Spleen (tissue), 11 donors: ENCODE measurements around the gene AOX1. TPM values are rescaled to one million over a fixed set of nuclear protein-coding genes. Genes with fewer than 3 reads are reported as not detected.
"Not testable (repeated sequence)": the region's sequence is repeated elsewhere in the genome, so short reads cannot be mapped to it uniquely, and the experiment has no call there.

Source experiments
- DNase-seq: peaks from one replicate; pipeline ENCODE4 v3.0.0-alpha.2; 2020
- H3K27ac ChIP-seq, 8 donors: fragments of 200-600 bp; sonication (generic) in 7 of 8; 1 replicate in 4 of 8; 2 replicates in 4 of 8; pipeline versions ENCODE4 v1.5.0 to v1.8.0; 2016 to 2021; ENCODE audit warnings: inconsistent platforms in 4 of 8, mild to moderate bottlenecking in 4 of 8, moderate library complexity in 1 of 8
- H3K27me3 ChIP-seq, 7 donors: fragments of 200-600 bp; sonication (generic) in 6 of 7; replicated peaks in 1 of 7; 1 replicate in 4 of 7; 2 replicates in 3 of 7; pipeline versions ENCODE4 v1.5.0 to v1.8.0; 2016 to 2021; ENCODE audit warnings: inconsistent platforms in 3 of 7, mild to moderate bottlenecking in 1 of 7
- H3K36me3 ChIP-seq, 6 donors: fragments of 200-600 bp; sonication (generic) in 5 of 6; 1 replicate in 4 of 6; 2 replicates in 2 of 6; pipeline versions ENCODE4 v1.5.0 to v1.8.0; 2016 to 2021; ENCODE audit warnings: inconsistent platforms in 2 of 6
- H3K4me1 ChIP-seq, 6 donors: fragments of 200-600 bp; sonication (generic) in 5 of 6; 1 replicate in 3 of 6; 2 replicates in 3 of 6; pipeline versions ENCODE4 v1.5.0 to v1.8.0; 2016 to 2021; ENCODE audit warnings: inconsistent platforms in 3 of 6
- H3K4me3 ChIP-seq, 8 donors: fragments of 200-600 bp; sonication (generic) in 7 of 8; 1 replicate in 4 of 8; 2 replicates in 4 of 8; pipeline versions ENCODE4 v1.5.0 to v1.8.0; 2016 to 2021; ENCODE audit warnings: inconsistent platforms in 4 of 8, mild to moderate bottlenecking in 4 of 8, moderate library complexity in 2 of 8
- H3K9me3 ChIP-seq, 8 donors: fragments of 200-600 bp; sonication (generic) in 7 of 8; 1 replicate in 4 of 8; 2 replicates in 4 of 8; pipeline versions ENCODE4 v1.5.0 to v1.8.0; 2016 to 2021; ENCODE audit warnings: inconsistent platforms in 4 of 8
- POLR2A ChIP-seq, 3 donors: fragments of 450-650 bp; IDR thresholded peaks; one replicate each; pipeline ENCODE4 v1.5.1; 2017; ENCODE audit warnings: antibody characterized with exemption in 3 of 3, mild to moderate bottlenecking in 1 of 3
- POLR2AphosphoS5 ChIP-seq, 3 donors: sonication (generic); formaldehyde crosslinking; IDR thresholded peaks; one replicate each; pipeline ENCODE4 v1.5.1; 2017; ENCODE audit warnings: antibody characterized with exemption in 3 of 3
- WGBS, 5 donors: extraction: QIAGEN DNeasy Blood & Tissue Kit in 3 of 5; methylation state at CpG; one replicate each; pipeline versions ENCODE4 v1.1.5 to v1.1.7; 2013 to 2018; 5-methylcytosine and 5-hydroxymethylcytosine counted together
- intact Hi-C: fragments of 100-400 bp; cut with DNase I; formaldehyde crosslinking; loops from one replicate; pipeline ENCODE4 v1.15.0; 2023; ENCODE audit warnings: low total_unique reads
- polyA plus RNA-seq, 3 donors: library from polyadenylated mRNA; stranded (reverse); fragments of 200-250 nt; gene quantifications; one replicate each; pipeline ENCODE4 v1.2.1, GENCODE V29; 2013
- total RNA-seq, 7 donors: library from RNA; depleted of rRNA in 3 of 7; stranded (reverse); fragments of >200 nt in 3 of 7; fragmentation: NEBNext Ultra II Directional in 4 of 7; extraction: Animal tissue kit (Norgen Biotek cat#: 25700) in 4 of 7; gene quantifications; one replicate each; pipeline versions ENCODE4 v1.1.0 to v1.2.1, GENCODE V29; 2016 to 2021
- TF ChIP-seq, protein P1 (sequence below), 11 experiments: fragments of 200-600 bp in 7 of 11; fragments of 450-650 bp in 4 of 11; sonication (generic) in 4 of 11; IDR thresholded peaks in 8 of 11; conservative IDR thresholded peaks in 3 of 11; 1 replicate in 7 of 11; 2 replicates in 4 of 11; pipeline versions ENCODE4 v1.4.0 to v1.8.0; 2016 to 2021; ENCODE audit warnings: antibody characterized with exemption in 11 of 11, inconsistent platforms in 4 of 11, mild to moderate bottlenecking in 1 of 11
- donor health status: healthy with polysubstance abuse.
- donor health status: DM: no; HTN: no; CAD: no; lungs with moderate emphysema.
- donor health status: DM: no; HTN: no; CAD: no.
- donor health status: Bipolar disorder and iron deficiency.
- donor health status: healthy.
- donor health status: DM: no; HTN: no; CAD: no.
- donor health status: DM: yes; HTN: yes; CAD: no.

Gene AOX1
- total and polyA plus RNA-seq, 10 donors, result 1.3 to 14.6 (median 5.8) TPM

DNA sequence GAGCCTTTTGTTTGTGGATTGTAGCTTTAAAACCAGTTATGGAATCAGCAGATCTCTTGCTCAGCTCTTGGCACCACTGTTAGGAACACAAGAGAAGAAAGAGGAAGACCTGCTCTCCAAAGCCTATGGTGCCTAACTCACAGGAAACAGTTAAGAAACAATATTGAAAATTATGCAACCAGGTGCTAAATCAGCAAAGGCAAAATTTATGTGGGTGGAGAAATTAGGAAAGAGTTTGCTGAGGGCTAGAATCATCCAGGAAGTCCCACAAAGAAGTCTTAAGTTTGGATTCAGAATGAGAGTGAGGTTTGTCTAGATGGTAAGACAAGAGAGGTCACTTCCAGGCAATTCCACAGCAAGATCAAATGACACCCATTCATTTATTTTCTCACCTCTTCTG is 49.4 kb downstream of the AOX1 start:
- no peaks in the 10 kb centered on the region for H3K36me3 ChIP-seq

GRCh38 chr2:200637901-200638300 is 52.1 kb downstream of the AOX1 start:
- 88 to 93% (median 91%) methylated on average over 9 of the region's 9 CpGs for WGBS, 5 donors
- H3K27ac ChIP-seq, result no peak overlapping the region
- no peaks in the 10 kb centered on the region for H3K27me3 ChIP-seq
- intact Hi-C loops, result no loop called here
- no peaks in the 10 kb centered on the region for H3K36me3 ChIP-seq
- TF ChIP-seq POLR2AphosphoS5 (IDR thresholded peaks at IDR 0.05), result no peak
- TF ChIP-seq, protein P1, sequence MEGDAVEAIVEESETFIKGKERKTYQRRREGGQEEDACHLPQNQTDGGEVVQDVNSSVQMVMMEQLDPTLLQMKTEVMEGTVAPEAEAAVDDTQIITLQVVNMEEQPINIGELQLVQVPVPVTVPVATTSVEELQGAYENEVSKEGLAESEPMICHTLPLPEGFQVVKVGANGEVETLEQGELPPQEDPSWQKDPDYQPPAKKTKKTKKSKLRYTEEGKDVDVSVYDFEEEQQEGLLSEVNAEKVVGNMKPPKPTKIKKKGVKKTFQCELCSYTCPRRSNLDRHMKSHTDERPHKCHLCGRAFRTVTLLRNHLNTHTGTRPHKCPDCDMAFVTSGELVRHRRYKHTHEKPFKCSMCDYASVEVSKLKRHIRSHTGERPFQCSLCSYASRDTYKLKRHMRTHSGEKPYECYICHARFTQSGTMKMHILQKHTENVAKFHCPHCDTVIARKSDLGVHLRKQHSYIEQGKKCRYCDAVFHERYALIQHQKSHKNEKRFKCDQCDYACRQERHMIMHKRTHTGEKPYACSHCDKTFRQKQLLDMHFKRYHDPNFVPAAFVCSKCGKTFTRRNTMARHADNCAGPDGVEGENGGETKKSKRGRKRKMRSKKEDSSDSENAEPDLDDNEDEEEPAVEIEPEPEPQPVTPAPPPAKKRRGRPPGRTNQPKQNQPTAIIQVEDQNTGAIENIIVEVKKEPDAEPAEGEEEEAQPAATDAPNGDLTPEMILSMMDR (IDR thresholded peaks at IDR 0.05 in 8 of 11, conservative IDR thresholded peaks at IDR 0.05 in 3 of 11), result no peak
- no peak for TF ChIP-seq POLR2A (IDR thresholded peaks at IDR 0.05)
- no peaks in the 10 kb centered on the region for H3K4me1 ChIP-seq
- no peak overlapping the region for H3K4me3 ChIP-seq
- peaks cover 0 to 8% (median 1%) of the 10 kb centered on the region in 8 donors for H3K9me3 ChIP-seq
- no peak for DNase-seq

More for the DNA sequence above, 49.4 kb downstream of the AOX1 start:
- Histone ChIP-seq H3K9me3 (peaks cover 0 to 15% (median 8%) of the 10 kb centered on the region in 8 donors), H3K27ac (peak overlapping the region in 1 of 8 donors; percentile 53), H3K27me3 (no peaks in the 10 kb centered on the region), H3K4me3 (no peak overlapping the region), H3K4me1 (no peaks in the 10 kb centered on the region)
- no peak for DNase-seq
- TF ChIP-seq, protein P1 (IDR thresholded peaks at IDR 0.05 in 8 of 11, conservative IDR thresholded peaks at IDR 0.05 in 3 of 11), result no peak
- TF ChIP-seq POLR2A (IDR thresholded peaks at IDR 0.05), result no peak
- TF ChIP-seq POLR2AphosphoS5 (IDR thresholded peaks at IDR 0.05), result no peak
- intact Hi-C loops, result no loop called here

DNA sequence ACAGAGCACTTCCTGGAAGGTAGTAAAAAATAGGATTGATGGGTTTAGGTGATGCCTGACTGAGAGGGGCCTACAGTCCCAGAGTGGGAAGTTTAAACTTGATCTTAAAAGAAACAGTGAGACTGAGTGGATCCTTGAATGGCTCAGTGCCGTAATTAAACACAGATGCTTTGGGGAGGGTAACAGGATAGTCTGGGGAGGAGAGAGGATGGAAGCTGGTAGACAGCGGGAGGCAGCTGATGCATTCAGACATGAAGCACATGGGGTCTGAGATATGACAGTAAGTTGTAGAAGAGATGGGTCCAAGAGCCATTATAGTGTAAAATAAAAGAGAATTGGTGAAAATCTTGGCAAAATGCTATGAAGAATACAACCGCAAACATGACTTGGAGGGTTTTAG is 54.4 kb downstream of the AOX1 start:
- H3K4me3 ChIP-seq, result no peak overlapping the region
- no peak overlapping the region for H3K27ac ChIP-seq
- intact Hi-C loops, result no loop called here
- no peaks in the 10 kb centered on the region for H3K9me3 ChIP-seq
- TF ChIP-seq POLR2A (IDR thresholded peaks at IDR 0.05), result no peak
- TF ChIP-seq, protein P1 (IDR thresholded peaks at IDR 0.05 in 8 of 11, conservative IDR thresholded peaks at IDR 0.05 in 3 of 11), result no peak
- no peak for TF ChIP-seq POLR2AphosphoS5 (IDR thresholded peaks at IDR 0.05)
- no peaks in the 10 kb centered on the region for H3K4me1 ChIP-seq
- H3K36me3 ChIP-seq, result no peaks in the 10 kb centered on the region
- 92 to 98% (median 95%) methylated on average over 3 of the region's 3 CpGs for WGBS, 5 donors
- no peaks in the 10 kb centered on the region for H3K27me3 ChIP-seq
- DNase-seq, result no peak

GRCh38 chr2:200640901-200641300 is 55.1 kb downstream of the AOX1 start:
- H3K4me3 ChIP-seq, result no peak overlapping the region
- no peaks in the 10 kb centered on the region for H3K4me1 ChIP-seq
- intact Hi-C loops, result no loop called here
- 85 to 95% (median 91%) methylated on average over 7 of the region's 7 CpGs for WGBS, 5 donors
- no peaks in the 10 kb centered on the region for H3K9me3 ChIP-seq
- no peaks in the 10 kb centered on the region for H3K36me3 ChIP-seq
- no peaks in the 10 kb centered on the region for H3K27me3 ChIP-seq
- H3K27ac ChIP-seq, result no peak overlapping the region
- no peak for DNase-seq
- TF ChIP-seq, protein P1 (IDR thresholded peaks at IDR 0.05 in 8 of 11, conservative IDR thresholded peaks at IDR 0.05 in 3 of 11), result no peak
- no peak for TF ChIP-seq POLR2A (IDR thresholded peaks at IDR 0.05)
- TF ChIP-seq POLR2AphosphoS5 (IDR thresholded peaks at IDR 0.05), result no peak

DNA sequence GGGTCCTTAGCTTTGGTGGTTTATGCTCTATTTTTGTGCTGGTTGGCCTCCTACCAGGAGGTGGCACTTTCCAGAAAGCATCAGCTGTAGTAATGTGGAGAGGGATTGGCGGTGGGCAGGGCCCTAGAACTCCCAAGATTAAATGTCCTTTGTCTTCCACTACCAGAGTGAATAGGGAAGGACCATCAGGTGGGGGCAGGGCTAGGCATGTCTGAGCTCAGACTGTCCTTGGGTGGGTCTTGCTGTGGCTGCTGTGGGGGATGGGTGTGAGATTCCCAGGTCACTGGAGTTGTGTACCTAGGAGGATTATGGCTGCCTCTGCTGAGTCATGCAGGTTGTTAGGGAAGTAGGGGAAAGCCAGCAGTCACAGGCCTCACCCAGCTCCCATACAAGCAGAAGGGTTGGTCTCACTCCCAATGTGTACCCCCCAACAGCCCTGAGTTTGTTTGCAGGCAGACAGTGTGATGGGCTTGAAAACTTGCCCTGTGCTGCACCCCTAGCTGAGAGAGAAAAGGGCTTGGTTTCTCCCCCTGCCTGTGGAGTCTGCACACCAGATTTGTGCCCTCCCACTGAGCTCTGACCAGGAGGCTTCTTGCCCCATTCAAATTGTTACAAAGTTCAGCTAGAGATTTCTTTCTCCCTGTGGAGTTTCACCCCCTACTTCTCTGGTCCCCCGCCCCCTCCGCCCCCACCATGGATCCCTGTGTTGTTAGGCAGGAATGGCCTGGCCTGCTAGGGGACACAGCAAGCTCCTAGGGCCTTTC is 62.9 kb downstream of the AOX1 start:
- intact Hi-C loops, H3K4me1 ChIP-seq, H3K4me3 ChIP-seq, H3K27ac ChIP-seq, DNase-seq, H3K27me3 ChIP-seq, H3K9me3 ChIP-seq, H3K36me3 ChIP-seq: not testable (repeated sequence)
- WGBS, 5 donors, result 90 to 97% (median 94%) methylated on average over 3 of the region's 3 CpGs
